Gastroesophageal sphincter (tissue), 4 donors: Measurements from ENCODE around the gene ERCC6. TPM values are rescaled to one million over a fixed set of nuclear protein-coding genes. Genes with fewer than 3 reads are reported as not detected.

ENCODE experiments used
- ATAC-seq: fragments of 150-250 bp; one replicate; pipeline ENCODE4 v1.9.1; 2016; ENCODE audit warnings: mild to moderate bottlenecking, moderate library complexity
- H3K27ac ChIP-seq, 4 donors: fragments of 200-600 bp; sonication (generic) in 3 of 4; 1 replicate in 3 of 4; 2 replicates in 1 of 4; pipeline ENCODE4 v1.5.1; 2016 to 2019
- H3K27me3 ChIP-seq: fragments of 200-600 bp; sonication (generic); one replicate; pipeline ENCODE4 v1.5.1; 2019
- H3K36me3 ChIP-seq, 2 donors: fragments of 200-600 bp; sonication (generic); one replicate each; pipeline ENCODE4 v1.5.1; 2019; ENCODE audit warnings: control low read depth in 1 of 2
- H3K4me1 ChIP-seq, 3 donors: fragments of 200-600 bp; sonication (generic); 1 replicate in 2 of 3; 2 replicates in 1 of 3; pipeline ENCODE4 v1.5.1; 2016 to 2019; ENCODE audit warnings: control low read depth in 2 of 3
- H3K4me3 ChIP-seq, 2 donors: fragments of 200-600 bp; sonication (generic); one replicate each; pipeline ENCODE4 v1.5.1; 2019; ENCODE audit warnings: mild to moderate bottlenecking in 1 of 2, moderate library complexity in 1 of 2
- H3K9me3 ChIP-seq, 3 donors: fragments of 200-600 bp; sonication (generic); one replicate each; pipeline ENCODE4 v1.5.1; 2017 to 2019; ENCODE audit warnings: control low read depth in 2 of 3
- CTCF ChIP-seq, 4 experiments: fragments of 200-600 bp in 2 of 4; fragments of 450-650 bp in 2 of 4; sonication (generic) in 1 of 4; IDR thresholded peaks; one replicate each; pipeline ENCODE4 v1.5.1; 2017 to 2019; ENCODE audit warnings: antibody characterized with exemption in 4 of 4, mild to moderate bottlenecking in 2 of 4, moderate library complexity in 2 of 4
- EP300 ChIP-seq: sonication (generic); formaldehyde crosslinking; IDR thresholded peaks from one replicate; pipeline ENCODE4 v1.6.1; 2017; ENCODE audit warnings: antibody characterized with exemption, mild to moderate bottlenecking
- POLR2A ChIP-seq, 2 donors: fragments of 450-650 bp; IDR thresholded peaks; one replicate each; pipeline ENCODE4 v1.6.1; 2017; ENCODE audit warnings: antibody characterized with exemption in 2 of 2, mild to moderate bottlenecking in 2 of 2, moderate library complexity in 1 of 2
- POLR2AphosphoS5 ChIP-seq: sonication (generic); formaldehyde crosslinking; IDR thresholded peaks from one replicate; pipeline ENCODE4 v1.6.1; 2017; ENCODE audit warnings: antibody characterized with exemption
- WGBS, 2 donors: methylation state at CpG; one replicate each; pipeline ENCODE4 v1.1.5; 2018; ENCODE audit warnings: low coverage in 1 of 2; 5-methylcytosine and 5-hydroxymethylcytosine counted together
- total RNA-seq, 4 donors: library from RNA; depleted of rRNA; stranded (reverse); fragments of >200 nt; gene quantifications; one replicate each; pipeline ENCODE4 v1.1.0, GENCODE V29; 2016

ERCC6 gene
- 10 to 100 TPM in 2 of 4 donors, 1 to 10 TPM in 2; 9.6 to 13.5 (median 11.0) TPM for total RNA-seq

DNA sequence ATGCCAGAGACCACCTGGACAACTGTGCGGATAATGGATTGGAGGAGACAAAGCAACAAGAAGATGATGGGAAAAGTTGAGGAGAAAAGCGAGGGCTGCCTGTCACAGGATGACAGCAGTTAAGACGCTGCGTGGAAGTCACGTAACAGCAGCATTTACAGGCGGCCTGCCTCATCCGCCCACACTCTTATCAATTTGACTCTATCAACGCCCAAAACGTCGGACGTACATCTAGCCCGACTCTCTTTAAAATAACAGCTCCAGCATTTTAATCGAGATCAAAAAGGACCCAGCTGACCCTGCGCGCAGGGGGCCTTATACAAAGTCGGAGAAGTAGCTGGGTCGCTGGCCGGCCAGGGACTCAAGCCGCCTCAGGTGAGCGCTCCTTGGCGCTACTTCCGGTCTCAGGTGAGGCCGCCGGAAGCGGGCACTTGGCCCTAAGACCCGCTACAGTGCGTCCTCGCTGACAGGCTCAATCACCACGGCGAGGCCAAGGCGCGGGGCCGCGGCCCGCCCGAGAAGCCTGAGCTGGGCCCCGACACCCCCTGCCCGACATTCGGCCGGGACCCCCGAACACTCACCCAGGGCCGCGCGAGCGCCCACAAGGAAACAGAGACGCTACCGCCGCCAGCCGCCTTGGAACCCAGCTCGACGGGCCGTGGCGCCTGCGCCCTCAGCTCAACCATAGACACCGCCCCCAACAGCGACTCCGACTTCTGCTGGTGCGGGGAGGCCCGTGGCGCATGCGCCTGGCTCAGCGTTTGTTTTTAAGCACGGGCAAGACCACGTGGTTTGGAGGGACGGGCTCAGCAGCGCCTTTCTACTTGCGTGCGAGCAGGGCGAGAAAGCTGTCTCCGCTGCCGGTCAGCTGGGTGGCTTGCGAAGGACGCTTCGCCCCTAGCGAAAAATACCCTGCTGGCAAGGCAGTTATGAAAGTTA lies at the start of gene ERCC6:
TSS of gene ERCC6 (minus strand) at position 741 of the 939 bp plus-strand sequence.
- Histone ChIP-seq H3K9me3 (no peaks in the 10 kb centered on the region), H3K36me3 (no peaks in the 10 kb centered on the region), H3K4me1 (peaks cover 0 to 34% (median 7%) of the 10 kb centered on the region in 3 donors), H3K27me3 (peaks cover 8% of the 10 kb centered on the region), H3K27ac (peak within 1 kb of the TSS; percentile 17 to 88 (median 86)), H3K4me3 (peak within 1 kb of the TSS; percentile 65 to 85)
- peak; percentile 99 for ATAC-seq
- 2 to 5% methylated on average over 10 to 18 of the region's 75 CpGs for WGBS, 2 donors
- peak; percentile 60 to 74 for TF ChIP-seq POLR2A (IDR thresholded peaks at IDR 0.05)
- TF ChIP-seq EP300: no peak
- peak; percentile 61 for TF ChIP-seq POLR2AphosphoS5
- TF ChIP-seq CTCF (IDR thresholded peaks at IDR 0.05): peak in 2 of 4 experiments; percentile 5 to 37

DNA sequence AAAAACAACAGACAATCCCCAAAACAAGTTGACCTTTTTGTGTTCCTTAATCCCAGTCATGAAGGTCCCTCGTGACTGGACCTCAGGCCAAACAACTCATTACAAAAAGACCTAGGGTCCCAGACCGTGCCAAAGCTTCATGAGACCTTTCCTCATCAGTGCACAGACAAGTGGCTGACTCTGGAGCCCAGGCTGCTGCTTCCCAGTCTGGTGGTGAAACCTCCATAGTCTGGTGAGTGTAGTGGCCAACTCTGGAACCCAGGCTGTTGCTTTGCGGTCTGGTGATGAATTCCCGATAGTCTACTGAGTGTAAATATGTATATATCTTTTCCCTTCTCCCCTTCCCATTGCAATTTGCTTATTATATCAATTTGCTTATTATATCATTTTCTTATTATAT lies 49.1 kb upstream of the ERCC6 start:
- Histone ChIP-seq H3K27ac (no peak overlapping the region), H3K27me3 (peaks cover 27% of the 10 kb centered on the region), H3K9me3 (no peaks in the 10 kb centered on the region), H3K36me3 (no peaks in the 10 kb centered on the region), H3K4me1 (no peaks in the 10 kb centered on the region), H3K4me3 (no peak overlapping the region)
- WGBS, 2 donors: 88 to 100% methylated on average over 2 to 4 of the region's 4 CpGs
- ATAC-seq: no peak
- no peak for TF ChIP-seq POLR2AphosphoS5
- no peak for TF ChIP-seq POLR2A (IDR thresholded peaks at IDR 0.05)
- no peak for TF ChIP-seq EP300
- TF ChIP-seq CTCF (IDR thresholded peaks at IDR 0.05): no peak

DNA sequence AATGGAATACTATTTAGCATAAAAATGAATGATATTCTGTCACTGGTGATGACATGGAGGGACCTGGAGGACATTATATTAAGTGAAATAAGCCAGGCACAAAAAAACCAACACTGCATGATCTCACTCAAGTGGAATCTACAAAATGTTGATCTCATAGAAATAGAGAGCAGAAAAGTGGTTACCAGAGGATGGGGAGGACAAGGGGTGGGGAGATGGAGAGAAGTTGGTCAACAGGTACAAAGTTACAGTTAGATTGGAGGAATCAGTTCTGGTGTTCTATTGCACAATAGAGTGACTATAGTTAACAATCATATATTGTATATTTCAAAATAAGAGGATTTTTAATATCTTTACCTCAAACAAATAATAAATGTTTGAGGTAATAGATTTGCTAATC lies 46.5 kb upstream of the ERCC6 start:
- no peak for ATAC-seq
- no peaks in the 10 kb centered on the region for H3K4me1 ChIP-seq
- no peak overlapping the region for H3K27ac ChIP-seq
- TF ChIP-seq POLR2AphosphoS5 (no peak), CTCF (IDR thresholded peaks at IDR 0.05) (no peak), EP300 (no peak), POLR2A (IDR thresholded peaks at IDR 0.05) (no peak)
- no peak overlapping the region for H3K4me3 ChIP-seq
- no peaks in the 10 kb centered on the region for H3K36me3 ChIP-seq
- H3K27me3 ChIP-seq: peaks cover 10% of the 10 kb centered on the region
- no peaks in the 10 kb centered on the region for H3K9me3 ChIP-seq

GRCh38 chr10:49579621-49580020 lies 40.7 kb upstream of the ERCC6 start:
- ATAC-seq: no peak
- H3K4me3 ChIP-seq: no peak overlapping the region
- no peaks in the 10 kb centered on the region for H3K9me3 ChIP-seq
- no peaks in the 10 kb centered on the region for H3K36me3 ChIP-seq
- WGBS, 2 donors: 15 to 23% methylated on average over 2 of the region's 2 CpGs
- TF ChIP-seq EP300: no peak
- no peak for TF ChIP-seq POLR2AphosphoS5
- no peak for TF ChIP-seq POLR2A (IDR thresholded peaks at IDR 0.05)
- no peak for TF ChIP-seq CTCF (IDR thresholded peaks at IDR 0.05)
- H3K4me1 ChIP-seq: no peaks in the 10 kb centered on the region
- H3K27me3 ChIP-seq: no peaks in the 10 kb centered on the region
- H3K27ac ChIP-seq: no peak overlapping the region

- no peaks in the 10 kb centered on the region for H3K9me3 ChIP-seq
- H3K4me3 ChIP-seq: no peak overlapping the region
- no peak for ATAC-seq
- TF ChIP-seq EP300: no peak
- no peak for TF ChIP-seq POLR2AphosphoS5
- 100% methylated on average over 1 of the region's 3 CpGs; no CpG with 5 or more reads in 1 of the 2 donors for WGBS, 2 donors
- H3K27me3 ChIP-seq: no peaks in the 10 kb centered on the region
- H3K36me3 ChIP-seq: no peaks in the 10 kb centered on the region
- no peak overlapping the region for H3K27ac ChIP-seq
- H3K4me1 ChIP-seq: no peaks in the 10 kb centered on the region
Measured at GRCh38 chr10:49578392-49578791, 39.5 kb upstream of the ERCC6 start.
